Peyer's patch (tissue), 4 donors: ENCODE data around the gene ESYT2.

Experiments used
- POLR2A ChIP-seq, 2 donors: fragments of 450-650 bp; IDR thresholded peaks; one replicate each; pipeline ENCODE4 v1.5.1; 2017; ENCODE audit warnings: antibody characterized with exemption in 2 of 2, mild to moderate bottlenecking in 2 of 2, moderate library complexity in 2 of 2
- TF ChIP-seq, protein P1 (sequence below), 6 experiments: fragments of 450-650 bp in 4 of 6; fragments of 200-600 bp in 2 of 6; sonication (generic) in 1 of 6; IDR thresholded peaks; one replicate each; pipeline ENCODE4 v1.5.1; 2017 to 2019; ENCODE audit warnings: antibody characterized with exemption in 6 of 6, mild to moderate bottlenecking in 3 of 6, moderate library complexity in 1 of 6

DNA sequence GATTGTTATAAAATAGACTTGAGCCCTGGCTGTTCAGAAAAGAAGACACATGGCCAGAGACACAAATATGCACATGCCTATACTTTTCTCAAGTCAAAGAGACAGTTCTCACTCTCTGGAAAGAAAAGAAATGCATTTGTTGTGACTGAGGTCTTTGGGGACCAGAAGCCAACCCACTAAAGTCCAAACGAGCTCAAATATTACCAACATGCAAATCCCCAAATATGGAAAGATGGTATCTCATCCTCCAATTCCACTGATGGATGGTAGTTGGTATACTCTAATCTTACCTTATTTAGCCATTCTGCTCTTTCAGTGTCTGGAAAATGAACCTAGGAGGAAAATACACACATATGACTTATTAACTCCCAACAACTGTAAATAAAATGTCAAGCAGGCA, 30.6 kb downstream of the ESYT2 start:
- TF ChIP-seq, protein P1, sequence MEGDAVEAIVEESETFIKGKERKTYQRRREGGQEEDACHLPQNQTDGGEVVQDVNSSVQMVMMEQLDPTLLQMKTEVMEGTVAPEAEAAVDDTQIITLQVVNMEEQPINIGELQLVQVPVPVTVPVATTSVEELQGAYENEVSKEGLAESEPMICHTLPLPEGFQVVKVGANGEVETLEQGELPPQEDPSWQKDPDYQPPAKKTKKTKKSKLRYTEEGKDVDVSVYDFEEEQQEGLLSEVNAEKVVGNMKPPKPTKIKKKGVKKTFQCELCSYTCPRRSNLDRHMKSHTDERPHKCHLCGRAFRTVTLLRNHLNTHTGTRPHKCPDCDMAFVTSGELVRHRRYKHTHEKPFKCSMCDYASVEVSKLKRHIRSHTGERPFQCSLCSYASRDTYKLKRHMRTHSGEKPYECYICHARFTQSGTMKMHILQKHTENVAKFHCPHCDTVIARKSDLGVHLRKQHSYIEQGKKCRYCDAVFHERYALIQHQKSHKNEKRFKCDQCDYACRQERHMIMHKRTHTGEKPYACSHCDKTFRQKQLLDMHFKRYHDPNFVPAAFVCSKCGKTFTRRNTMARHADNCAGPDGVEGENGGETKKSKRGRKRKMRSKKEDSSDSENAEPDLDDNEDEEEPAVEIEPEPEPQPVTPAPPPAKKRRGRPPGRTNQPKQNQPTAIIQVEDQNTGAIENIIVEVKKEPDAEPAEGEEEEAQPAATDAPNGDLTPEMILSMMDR (IDR thresholded peaks at IDR 0.05), result no peak
- TF ChIP-seq POLR2A (IDR thresholded peaks at IDR 0.05), result no peak
